ENCODE results near the gene LRCH1. TPM values are rescaled to one million over a fixed set of nuclear protein-coding genes. Genes with fewer than 3 reads are reported as not detected.

The LRCH1 gene
- total RNA-seq, 6 experiments from 2014 or later, result 11.3 to 13.9 (median 12.5) TPM

- Mint-ChIP-seq H3K9me3 (no peaks in the 10 kb centered on the region), H3K27me3 (ENCODE audit: insufficient read depth) (no peaks in the 10 kb centered on the region), H3K36me3 (ENCODE audit: low read depth) (no peaks in the 10 kb centered on the region), H3K4me1 (ENCODE audit: low read depth) (peaks cover 40% of the 10 kb centered on the region), H3K27ac (peak overlapping the region; percentile 68; the same call in 1 of the 2 replicates), H3K4me3 (no peak overlapping the region)
- no peak for TF ChIP-seq CTCF (IDR thresholded peaks at IDR 0.05)
- peak; percentile 46 for DNase-seq
These were observed 42.3 kb downstream of the LRCH1 start for GRCh38 chr13:46595136-46595884.

- H3K4me3 Mint-ChIP-seq, result no peak overlapping the region
- no peaks in the 10 kb centered on the region for H3K9me3 Mint-ChIP-seq
- no peak for DNase-seq
- peaks cover 46% of the 10 kb centered on the region for H3K4me1 Mint-ChIP-seq (ENCODE audit: low read depth)
- H3K27ac Mint-ChIP-seq, result peak overlapping the region; percentile 68; the same call in 1 of the 2 replicates
- H3K36me3 Mint-ChIP-seq (ENCODE audit: low read depth), result no peaks in the 10 kb centered on the region
- no peaks in the 10 kb centered on the region for H3K27me3 Mint-ChIP-seq (ENCODE audit: insufficient read depth)
- TF ChIP-seq CTCF (IDR thresholded peaks at IDR 0.05), result no peak
These were observed 42.9 kb downstream of the LRCH1 start for GRCh38 chr13:46595885-46596275.

- no peak for TF ChIP-seq CTCF (IDR thresholded peaks at IDR 0.05)
- H3K9me3 Mint-ChIP-seq, result no peaks in the 10 kb centered on the region
- H3K4me3 Mint-ChIP-seq, result no peak overlapping the region
- H3K36me3 Mint-ChIP-seq (ENCODE audit: low read depth), result no peaks in the 10 kb centered on the region
- no peak for DNase-seq
- H3K27ac Mint-ChIP-seq, result no peak overlapping the region
- peaks cover 49% of the 10 kb centered on the region for H3K4me1 Mint-ChIP-seq (ENCODE audit: low read depth)
- H3K27me3 Mint-ChIP-seq (ENCODE audit: insufficient read depth), result no peaks in the 10 kb centered on the region
These were observed 43.5 kb downstream of the LRCH1 start for GRCh38 chr13:46596466-46596865.

- Mint-ChIP-seq H3K27me3 (ENCODE audit: insufficient read depth) (no peaks in the 10 kb centered on the region), H3K4me3 (no peak overlapping the region), H3K36me3 (ENCODE audit: low read depth) (no peaks in the 10 kb centered on the region), H3K4me1 (ENCODE audit: low read depth) (peaks cover 45% of the 10 kb centered on the region), H3K27ac (no peak overlapping the region), H3K9me3 (no peaks in the 10 kb centered on the region)
- no peak for DNase-seq
- TF ChIP-seq CTCF (IDR thresholded peaks at IDR 0.05), result no peak
These were observed 45.3 kb downstream of the LRCH1 start for GRCh38 chr13:46598140-46598819.

- Mint-ChIP-seq H3K9me3 (no peaks in the 10 kb centered on the region), H3K27me3 (ENCODE audit: insufficient read depth) (no peaks in the 10 kb centered on the region), H3K4me1 (ENCODE audit: low read depth) (peaks cover 47% of the 10 kb centered on the region), H3K27ac (no peak overlapping the region), H3K4me3 (no peak overlapping the region), H3K36me3 (ENCODE audit: low read depth) (no peaks in the 10 kb centered on the region)
- TF ChIP-seq CTCF (IDR thresholded peaks at IDR 0.05), result no peak
- DNase-seq, result no peak
These were observed 45.8 kb downstream of the LRCH1 start for GRCh38 chr13:46598820-46599180.
